HG03457 (cell line): ENCODE data around the gene CCDC177.

Experiments used
- ATAC-seq: cut with Tn5 transposase; IDR thresholded peaks from one replicate; pipeline ENCODE4 v1.9.1; 2021; ENCODE audit warnings: moderate number of reproducible peaks; ENCODE audit not compliant: unreplicated experiment

CCDC177 gene

DNA sequence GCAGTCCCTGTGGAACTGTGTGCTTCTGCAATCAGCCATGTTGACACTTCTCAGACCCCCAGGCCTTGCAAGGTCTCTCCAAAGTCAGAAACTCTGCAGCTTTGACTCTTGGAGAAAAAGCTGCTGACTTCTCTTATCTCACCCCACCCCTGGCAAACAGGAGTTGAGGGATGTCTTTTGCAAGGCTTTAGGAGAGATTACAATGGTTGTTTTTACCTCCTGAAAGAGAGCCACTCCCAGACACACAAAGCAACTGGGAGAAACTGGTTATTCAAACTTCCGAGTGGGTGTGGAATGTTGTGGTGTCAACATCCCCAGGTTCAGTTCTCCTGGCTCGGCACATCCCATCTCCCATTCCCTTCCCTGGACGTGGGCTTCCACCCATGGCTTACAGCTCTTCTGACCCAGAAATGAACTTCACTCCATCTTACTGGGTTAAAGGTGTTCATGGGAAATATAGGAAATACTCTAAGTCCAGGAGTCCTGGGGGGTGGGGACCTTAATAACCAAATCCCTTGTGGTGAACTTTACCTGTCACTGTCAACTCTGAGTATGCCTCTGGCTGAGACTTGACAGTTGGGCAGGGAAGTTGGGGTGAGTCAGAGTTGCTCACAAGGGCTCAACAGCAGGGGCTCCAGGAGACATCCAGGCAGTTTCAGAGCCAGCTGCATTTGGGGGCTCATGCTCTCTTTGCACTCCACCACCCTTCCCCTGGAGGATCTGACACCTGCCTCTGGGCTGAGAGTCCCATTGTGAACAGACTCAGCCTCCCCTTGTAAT lies 41.9 kb downstream of the CCDC177 start:
- ATAC-seq = no peak

GRCh38 chr14:69531135-69531534 lies 43.5 kb downstream of the CCDC177 start:
- no peak for ATAC-seq

GRCh38 chr14:69530095-69530494 lies 44.6 kb downstream of the CCDC177 start:
- no peak for ATAC-seq

DNA sequence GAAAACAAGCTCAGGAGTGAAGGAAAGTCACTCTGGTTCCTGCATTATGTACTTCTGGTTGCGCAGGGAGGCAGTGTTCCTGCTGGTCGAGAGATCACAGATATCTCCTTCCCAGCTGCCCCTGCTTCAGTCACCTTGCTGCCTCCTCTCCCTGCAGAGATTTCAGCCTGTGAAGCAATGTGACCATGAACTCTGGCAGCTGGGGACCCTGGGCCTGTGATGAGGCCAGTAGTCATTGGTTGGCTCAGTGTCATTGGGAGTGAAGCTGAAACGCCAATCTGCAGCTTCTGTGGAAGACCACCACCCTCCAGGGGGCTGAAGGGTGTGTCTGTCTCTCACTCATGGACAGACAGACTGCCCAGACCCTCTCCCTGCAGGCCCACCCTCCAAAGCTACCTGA lies 45.1 kb downstream of the CCDC177 start:
- ATAC-seq = no peak

GRCh38 chr14:69528930-69529329 lies 45.7 kb downstream of the CCDC177 start:
- no peak for ATAC-seq

DNA sequence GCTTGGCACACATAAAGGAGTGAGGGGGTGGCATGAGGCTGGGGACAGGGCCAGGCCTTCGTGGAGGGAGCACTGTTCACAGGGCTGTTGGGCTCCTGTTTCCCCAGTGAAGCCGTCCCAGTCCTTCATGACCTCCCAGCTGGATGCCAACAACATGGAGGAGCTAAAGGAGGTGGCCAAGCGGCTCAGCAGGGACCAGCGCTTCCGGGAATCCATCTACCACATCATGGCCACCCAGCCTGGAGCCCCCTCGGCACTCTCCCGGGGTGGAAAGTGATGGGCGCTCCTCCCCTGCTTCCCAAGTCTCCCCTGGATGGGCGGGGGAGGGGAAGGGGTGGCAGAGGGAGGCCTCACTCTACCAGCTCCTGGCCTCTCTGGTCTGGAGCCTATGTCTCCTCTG lies 46.5 kb downstream of the CCDC177 start:
- ATAC-seq = no peak

DNA sequence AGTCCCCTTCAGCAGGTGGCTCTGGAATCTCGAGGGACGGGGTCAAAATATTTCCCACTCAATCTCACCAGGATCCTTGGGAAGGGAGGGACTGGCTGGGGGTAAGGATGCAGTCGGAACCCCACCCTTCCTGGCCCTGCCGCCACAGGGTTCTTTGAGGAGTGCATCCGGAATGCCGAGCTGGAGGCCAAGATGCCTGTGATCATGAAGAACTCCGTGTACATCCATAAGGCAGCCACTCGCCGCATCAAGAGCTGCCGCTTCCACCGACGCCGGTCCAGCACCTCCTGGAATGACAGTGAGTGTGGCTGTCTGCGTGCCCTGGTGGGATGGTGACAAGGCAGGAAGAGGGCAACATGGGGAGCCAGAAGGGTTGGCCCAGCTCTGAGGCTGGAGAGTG lies 47.0 kb downstream of the CCDC177 start:
- ATAC-seq = no peak

GRCh38 chr14:69525896-69526295 lies 48.8 kb downstream of the CCDC177 start:
- no peak for ATAC-seq

GRCh38 chr14:69522026-69522425 lies 52.6 kb downstream of the CCDC177 start:
- ATAC-seq = no peak
